GM12873 (cell line): ENCODE results near the gene LRRC61.

Source experiments
- CTCF ChIP-seq: IDR thresholded peaks from 2 replicates; pipeline ENCODE4 v1.5.1; 2012; ENCODE audit warnings: low read depth, mild to moderate bottlenecking, moderate library complexity, low read length, control low read depth; ENCODE audit not compliant: insufficient read depth; ENCODE audit errors: missing control alignments

Gene LRRC61

GRCh38 chr7:150377635-150378034 lies 54.5 kb downstream of the LRRC61 start:
- TF ChIP-seq CTCF = no peak

- peak; percentile 25 for TF ChIP-seq CTCF
Measured at GRCh38 chr7:150378115-150378852, 55.1 kb downstream of the LRRC61 start.

- TF ChIP-seq CTCF = no peak
Measured at GRCh38 chr7:150378853-150379440, 55.8 kb downstream of the LRRC61 start, which contains the start of gene ZNF775. TSS of gene ZNF775 (plus strand) at chr7:150379330. CDS start at chr7:150388471, 9,141 bp downstream.

- no peak for TF ChIP-seq CTCF
Measured at GRCh38 chr7:150379441-150380379, 56.6 kb downstream of the LRRC61 start.

- TF ChIP-seq CTCF = no peak
Measured at GRCh38 chr7:150380463-150380862, 57.3 kb downstream of the LRRC61 start.

GRCh38 chr7:150381096-150381495 lies 57.9 kb downstream of the LRRC61 start:
- no peak for TF ChIP-seq CTCF

GRCh38 chr7:150381785-150382122 lies 58.6 kb downstream of the LRRC61 start:
- TF ChIP-seq CTCF = no peak
